ENCODE measurements around the gene CDK14. TPM values are rescaled to one million over a fixed set of nuclear protein-coding genes. Genes with fewer than 3 reads are reported as not detected.

Gene CDK14
- total and polyA plus RNA-seq, 2 donors (not counting 1 experiment from before 2014, with no cell fraction given) = 42.1 to 167 TPM

- intact Hi-C loops (cut with micrococcal nuclease) = no loop called here
- Histone ChIP-seq H3K4me1 (ENCODE audit: control insufficient read depth in 2 of 2, insufficient read depth in 2 of 2, low read length in 2 of 2) (peaks cover 10 to 17% of the 10 kb centered on the region in 2 donors), H3K27ac (ENCODE audit: low read length in 2 of 2) (no peak overlapping the region), H3K9ac (ENCODE audit: low read length) (no peak overlapping the region), H3K36me3 (replicated peaks in 1 of 2; ENCODE audit: control extremely low read depth in 1 of 2, control insufficient read depth in 1 of 2, extremely low read depth in 1 of 2, insufficient read depth in 2 of 2, low read length in 1 of 2) (no peaks in the 10 kb centered on the region), H2AFZ (ENCODE audit: insufficient read depth, low read depth, low read length, poor library complexity, severe bottlenecking) (no peak overlapping the region), H3K79me2 (ENCODE audit: control insufficient read depth, insufficient read depth, low read length) (peaks cover 42% of the 10 kb centered on the region), H4K20me1 (ENCODE audit: control insufficient read depth, insufficient read depth, low read length, poor library complexity, severe bottlenecking) (no peaks in the 10 kb centered on the region), H3K4me2 (replicated peaks; ENCODE audit: low read depth, low read length, poor library complexity, severe bottlenecking) (no peak overlapping the region), H3K4me3 (ENCODE audit: control extremely low read depth in 1 of 5, extremely low read depth in 1 of 5, insufficient read depth in 1 of 5, low read depth in 2 of 5, low read length in 4 of 5) (no peak overlapping the region), H3K27me3 (replicated peaks in 1 of 4; ENCODE audit: control extremely low read depth in 1 of 4, control insufficient read depth in 3 of 4, insufficient read depth in 4 of 4, low read length in 3 of 4) (no peaks in the 10 kb centered on the region), H3K9me3 (ENCODE audit: control extremely low read depth in 1 of 3, control insufficient read depth in 2 of 3, insufficient read depth in 1 of 3, low read length in 2 of 3) (no peaks in the 10 kb centered on the region)
- no peak for ATAC-seq (ENCODE audit: low read depth)
- TF ChIP-seq CTCF (IDR thresholded peaks at IDR 0.05) (no peak), EZH2 (IDR thresholded peaks at IDR 0.05; ENCODE audit: borderline replicate concordance, insufficient read depth, low read depth, low read length, poor library complexity, severe bottlenecking) (no peak)
- Mint-ChIP-seq H3K27ac (no peak overlapping the region), H3K9me3 (ENCODE audit: insufficient read depth) (no peaks in the 10 kb centered on the region), H3K4me3 (no peak overlapping the region), H3K27me3 (no peaks in the 10 kb centered on the region), H3K4me1 (peaks cover 28% of the 10 kb centered on the region)
- DNase-seq = no peak
- CTCF ChIA-PET = interaction anchor here (2.3 to 2.9 kb wide), 3 partner anchors 17 to 341 kb away, joined by 11 to 28 read pairs (median 13); no protein-coding TSS in a partner anchor
- WGBS (ENCODE audit: insufficient coverage) = no CpG with 5 or more reads among the region's 3 CpGs
- POLR2A ChIA-PET = no interaction called here
Measured at GRCh38 chr7:90692396-90692795, 96.3 kb downstream of the CDK14 start.

GRCh38 chr7:90692947-90693346 is 96.8 kb downstream of the CDK14 start:
- Histone ChIP-seq H3K9ac (ENCODE audit: low read length) (no peak overlapping the region), H3K4me1 (ENCODE audit: control insufficient read depth in 2 of 2, insufficient read depth in 2 of 2, low read length in 2 of 2) (peaks cover 10 to 17% of the 10 kb centered on the region in 2 donors), H3K4me2 (replicated peaks; ENCODE audit: low read depth, low read length, poor library complexity, severe bottlenecking) (no peak overlapping the region), H3K36me3 (replicated peaks in 1 of 2; ENCODE audit: control extremely low read depth in 1 of 2, control insufficient read depth in 1 of 2, extremely low read depth in 1 of 2, insufficient read depth in 2 of 2, low read length in 1 of 2) (no peaks in the 10 kb centered on the region), H2AFZ (ENCODE audit: insufficient read depth, low read depth, low read length, poor library complexity, severe bottlenecking) (no peak overlapping the region), H3K79me2 (ENCODE audit: control insufficient read depth, insufficient read depth, low read length) (peaks cover 41% of the 10 kb centered on the region), H3K9me3 (ENCODE audit: control extremely low read depth in 1 of 3, control insufficient read depth in 2 of 3, insufficient read depth in 1 of 3, low read length in 2 of 3) (no peaks in the 10 kb centered on the region), H3K27me3 (replicated peaks in 1 of 4; ENCODE audit: control extremely low read depth in 1 of 4, control insufficient read depth in 3 of 4, insufficient read depth in 4 of 4, low read length in 3 of 4) (no peaks in the 10 kb centered on the region), H3K27ac (ENCODE audit: low read length in 2 of 2) (no peak overlapping the region), H3K4me3 (ENCODE audit: control extremely low read depth in 1 of 5, extremely low read depth in 1 of 5, insufficient read depth in 1 of 5, low read depth in 2 of 5, low read length in 4 of 5) (no peak overlapping the region), H4K20me1 (ENCODE audit: control insufficient read depth, insufficient read depth, low read length, poor library complexity, severe bottlenecking) (no peaks in the 10 kb centered on the region)
- ATAC-seq (ENCODE audit: low read depth) (no peak), DNase-seq (no peak)
- no CpG with 5 or more reads among the region's 1 CpG for WGBS (ENCODE audit: insufficient coverage)
- H3K4me1 Mint-ChIP-seq = peaks cover 27% of the 10 kb centered on the region
- intact Hi-C loops (cut with micrococcal nuclease) = no loop called here
- H3K27me3 Mint-ChIP-seq = no peaks in the 10 kb centered on the region
- ChIA-PET CTCF (interaction anchor here (0.6 to 2.7 kb wide), 6 partner anchors 16 to 389 kb away, joined by 3 to 13 read pairs (median 3); no protein-coding TSS in a partner anchor), POLR2A (no interaction called here)
- H3K9me3 Mint-ChIP-seq (ENCODE audit: insufficient read depth) = no peaks in the 10 kb centered on the region
- TF ChIP-seq CTCF (IDR thresholded peaks at IDR 0.05) (no peak), EZH2 (IDR thresholded peaks at IDR 0.05; ENCODE audit: borderline replicate concordance, insufficient read depth, low read depth, low read length, poor library complexity, severe bottlenecking) (no peak)
- no peak overlapping the region for H3K4me3 Mint-ChIP-seq
- no peak overlapping the region for H3K27ac Mint-ChIP-seq
